GM12872 (cell line): ENCODE data around the gene SCGB2B2.
A peak's percentile ranks its signal among the peaks of the same experiment; 100 is the strongest.

ENCODE experiments used
- CTCF ChIP-seq: IDR thresholded peaks from 3 replicates; pipeline ENCODE4 v1.5.1; 2011; ENCODE audit warnings: low read depth, mild to moderate bottlenecking, low read length, moderate library complexity; ENCODE audit not compliant: insufficient read depth

Gene SCGB2B2

GRCh38 chr19:34667349-34668076, 9.4 kb downstream of the SCGB2B2 start:
- TF ChIP-seq CTCF: no peak

GRCh38 chr19:34666958-34667265, 10.0 kb downstream of the SCGB2B2 start:
- no peak for TF ChIP-seq CTCF

- TF ChIP-seq CTCF: no peak
Measured at GRCh38 chr19:34666200-34666957, 10.6 kb downstream of the SCGB2B2 start.

- TF ChIP-seq CTCF: no peak
Measured at GRCh38 chr19:34664870-34665269, 12.1 kb downstream of the SCGB2B2 start.

GRCh38 chr19:34664168-34664567, 12.8 kb downstream of the SCGB2B2 start:
- no peak for TF ChIP-seq CTCF

GRCh38 chr19:34662919-34663318, 14.0 kb downstream of the SCGB2B2 start:
- TF ChIP-seq CTCF: peak; percentile 55

GRCh38 chr19:34661357-34661756, 15.6 kb downstream of the SCGB2B2 start:
- no peak for TF ChIP-seq CTCF
